Activated CD4-positive, CD25-positive, alpha-beta regulatory T cell (primary cell): ENCODE results near the gene SELENOK.
"Not testable (repeated sequence)": the region's sequence is repeated elsewhere in the genome, so short reads cannot be mapped to it uniquely, and the experiment has no call there.

Source experiments
- DNase-seq, 4 experiments: peaks; one replicate each; lab custom pipeline; 2025; lab: John Stamatoyannopoulos, UW

Gene SELENOK

GRCh38 chr3:53891497-53892285 lies at the start of gene SELENOK:
TSS of gene SELENOK (minus strand) at chr3:53891859.
- peak; percentile 88 to 95 (median 94) for DNase-seq

DNA sequence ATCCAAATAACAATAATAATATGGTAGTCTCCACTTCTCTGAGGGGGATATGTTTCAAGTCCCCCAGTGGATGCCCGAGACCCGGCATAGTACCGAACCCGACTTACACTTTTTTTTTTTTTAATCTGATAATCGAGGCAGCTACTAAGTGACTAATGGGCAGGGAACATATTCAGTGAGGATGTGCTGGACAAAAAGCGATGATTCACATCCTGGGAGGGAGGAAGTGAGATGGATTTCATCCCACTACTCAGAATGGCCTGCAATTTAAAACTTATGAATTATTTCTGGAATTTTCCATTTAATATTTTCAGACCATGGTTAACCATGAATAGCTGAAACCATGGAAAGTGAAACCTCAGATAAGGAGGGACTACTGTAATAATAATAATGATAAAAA lies 49.5 kb upstream of the SELENOK start:
- no peak for DNase-seq

DNA sequence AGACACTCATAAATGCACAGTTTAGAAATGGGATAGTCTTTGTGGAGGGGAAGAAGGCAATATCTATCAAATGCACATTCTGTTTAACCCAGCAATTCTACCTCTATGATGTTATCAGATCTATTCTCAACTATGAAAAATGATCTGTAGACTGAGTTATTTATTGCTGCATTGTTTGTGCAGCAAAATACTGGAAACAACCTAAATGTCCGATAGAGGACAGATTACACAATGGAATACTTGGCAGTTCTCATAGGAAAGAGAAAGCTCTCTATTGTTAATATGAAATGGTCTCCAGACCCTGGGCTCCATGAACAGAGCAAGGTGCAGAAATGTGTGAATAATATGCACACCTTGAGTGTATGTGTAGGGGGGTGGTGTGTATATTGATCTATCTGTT lies 49.0 kb upstream of the SELENOK start:
- DNase-seq, result no peak

DNA sequence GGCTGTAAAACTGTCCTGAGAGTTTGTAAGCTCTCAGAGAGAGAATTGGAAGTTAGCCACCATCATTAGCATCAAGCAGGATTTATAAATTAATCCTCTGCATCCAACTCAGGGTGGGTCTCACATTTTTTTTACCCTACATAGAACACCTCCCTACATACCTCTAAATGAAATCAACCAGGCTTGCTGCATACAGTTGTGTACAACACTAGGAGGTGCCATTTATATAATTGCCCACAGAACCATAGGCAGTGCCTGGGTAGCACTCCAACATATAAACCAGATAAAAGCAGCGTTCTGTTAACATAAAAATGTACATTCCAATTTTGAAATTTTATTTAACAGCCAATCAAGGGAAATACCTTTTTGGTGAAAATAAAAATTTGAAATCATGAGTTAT lies 48.2 kb upstream of the SELENOK start:
- no peak for DNase-seq

- no peak for DNase-seq
Observed at GRCh38 chr3:53939086-53939582, 47.5 kb upstream of the SELENOK start.

GRCh38 chr3:53938645-53939044 lies 47.0 kb upstream of the SELENOK start:
- peak in 1 of 4 experiments; percentile 1 for DNase-seq

- DNase-seq, result no peak
Observed at GRCh38 chr3:53936347-53936746, 44.7 kb upstream of the SELENOK start.

DNA sequence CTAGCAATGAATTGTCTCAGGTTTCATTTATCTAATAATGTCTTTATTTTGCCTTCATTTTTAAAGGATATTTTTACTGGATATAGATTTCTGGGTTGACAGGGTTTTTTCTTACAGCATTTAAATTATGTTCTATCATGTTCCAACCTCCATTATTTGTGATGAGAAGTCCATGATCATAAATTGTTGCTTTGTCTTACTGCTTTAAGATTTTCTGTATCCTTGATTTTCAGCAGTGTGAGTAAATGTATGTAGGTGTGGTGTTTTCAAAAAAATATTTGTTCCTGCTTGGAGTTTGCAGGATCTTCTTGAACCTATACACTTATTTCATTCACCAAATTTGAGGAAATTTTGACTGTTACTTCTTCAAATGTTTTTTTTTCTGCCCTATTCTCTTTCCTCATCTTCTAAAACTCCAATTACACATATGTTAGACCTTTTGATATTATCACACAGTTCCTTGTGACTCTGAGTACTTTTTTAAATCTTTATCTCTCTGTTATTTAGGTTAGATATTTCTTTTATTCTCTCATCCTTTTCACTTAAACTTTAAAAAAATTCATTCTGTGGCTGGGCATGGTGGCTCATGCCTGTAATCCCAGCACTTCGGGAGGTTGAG lies 43.7 kb upstream of the SELENOK start:
- DNase-seq, result no peak

DNA sequence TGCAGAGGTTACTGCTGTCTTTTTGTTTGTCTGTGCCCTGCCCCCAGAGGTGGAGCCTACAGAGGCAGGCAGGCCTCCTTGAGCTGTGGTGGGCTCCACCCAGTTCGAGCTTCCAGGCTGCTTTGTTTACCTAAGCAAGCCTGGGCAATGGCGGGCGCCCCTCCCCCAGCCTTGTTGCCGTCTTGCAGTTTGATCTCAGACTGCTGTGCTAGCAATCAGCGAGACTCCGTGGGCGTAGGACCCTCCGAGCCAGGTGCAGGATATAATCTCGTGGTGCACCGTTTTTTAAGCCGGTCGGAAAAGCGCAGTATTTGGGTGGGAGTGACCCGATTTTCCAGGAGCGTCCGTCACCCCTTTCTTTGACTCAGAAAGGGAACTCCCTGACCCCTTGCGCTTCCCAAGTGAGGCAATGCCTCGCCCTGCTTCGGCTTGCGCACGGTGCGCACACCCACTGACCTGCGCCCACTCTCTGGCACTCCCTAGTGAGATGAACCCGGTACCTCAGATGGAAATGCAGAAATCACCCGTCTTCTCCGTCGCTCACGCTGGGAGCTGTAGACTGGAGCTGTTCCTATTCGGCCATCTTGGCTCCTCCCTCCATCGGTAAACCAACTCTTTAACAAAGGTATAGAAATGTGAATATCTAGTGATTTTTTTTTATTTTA lies 35.7 kb upstream of the SELENOK start:
- DNase-seq, result not testable (repeated sequence)

DNA sequence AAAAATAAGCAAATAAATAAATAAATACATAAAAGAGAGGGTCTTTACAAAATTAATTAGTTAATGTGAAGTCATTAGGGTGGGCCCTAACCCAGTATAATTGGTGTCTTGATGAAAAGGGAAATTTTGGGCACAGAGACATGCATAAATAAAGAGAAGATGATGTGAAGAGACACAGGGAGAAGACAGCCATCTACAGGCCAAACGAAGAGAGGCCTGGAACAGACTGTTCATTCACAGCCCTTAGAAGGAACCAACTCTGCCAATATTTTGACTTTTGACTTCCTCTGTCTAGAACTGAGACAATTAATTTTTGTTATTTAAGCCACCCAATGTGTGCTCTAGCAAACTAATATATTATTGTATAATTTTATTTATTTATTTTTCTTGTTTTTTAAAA lies 29.6 kb upstream of the SELENOK start:
- DNase-seq, result no peak

- no peak for DNase-seq
Observed at GRCh38 chr3:53919741-53920140, 28.1 kb upstream of the SELENOK start.

DNA sequence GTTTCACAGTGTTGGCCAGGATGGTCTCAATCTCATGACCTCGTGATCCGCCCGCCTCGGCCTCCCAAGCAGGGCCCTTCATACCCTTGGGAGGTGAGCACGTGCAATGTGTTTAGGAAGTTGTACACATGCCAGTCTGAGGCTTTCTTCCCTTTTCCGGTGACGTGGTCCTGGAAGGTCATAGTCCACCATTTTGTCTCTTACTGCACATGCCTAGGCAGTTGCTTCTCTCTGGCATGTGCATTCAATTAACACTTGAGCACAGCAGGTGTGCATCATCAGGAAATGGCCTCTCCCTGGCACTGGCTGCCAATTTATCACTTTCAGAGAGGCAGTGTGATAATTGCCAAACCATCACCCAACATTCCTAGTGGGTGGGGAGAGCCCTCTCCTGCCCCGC lies 21.7 kb upstream of the SELENOK start:
- no peak for DNase-seq

DNA sequence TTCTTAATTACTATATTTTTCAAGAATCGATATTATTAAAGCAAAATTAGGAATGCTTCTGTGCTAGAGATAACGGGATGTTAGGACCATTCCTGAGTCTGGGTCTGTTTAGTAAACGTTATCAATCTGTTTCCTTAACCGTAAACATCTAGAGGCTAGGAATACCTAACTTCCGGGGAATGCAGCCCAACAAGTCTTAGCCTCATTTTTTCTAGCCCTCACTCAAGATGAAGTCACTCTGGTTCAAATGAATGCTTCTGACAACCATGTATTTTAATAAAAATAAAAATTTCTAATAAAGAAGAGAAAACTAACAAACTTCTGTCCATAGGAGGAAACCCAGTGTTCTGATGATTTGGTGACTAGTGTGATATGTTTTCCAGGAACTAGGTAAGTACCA lies 11.1 kb upstream of the SELENOK start:
- no peak for DNase-seq

DNA sequence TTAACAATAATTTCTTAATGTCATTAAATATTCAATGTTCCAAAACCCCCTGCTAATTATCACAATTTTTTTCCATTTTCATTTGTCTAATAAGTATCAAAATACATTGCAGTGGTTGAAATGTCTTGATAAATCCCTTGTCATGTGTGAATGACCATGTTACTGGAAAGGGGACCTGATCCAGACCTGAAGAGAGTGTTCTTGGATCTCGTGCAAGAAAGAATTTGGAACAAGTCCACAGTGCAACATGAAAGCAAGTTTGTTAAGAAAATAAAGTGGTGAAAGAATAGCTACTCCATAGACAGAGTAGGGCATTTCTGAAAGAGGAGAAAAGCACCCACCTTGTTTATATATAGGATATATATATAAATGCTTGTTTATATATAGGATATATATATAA lies 10.4 kb upstream of the SELENOK start:
- no peak for DNase-seq

DNA sequence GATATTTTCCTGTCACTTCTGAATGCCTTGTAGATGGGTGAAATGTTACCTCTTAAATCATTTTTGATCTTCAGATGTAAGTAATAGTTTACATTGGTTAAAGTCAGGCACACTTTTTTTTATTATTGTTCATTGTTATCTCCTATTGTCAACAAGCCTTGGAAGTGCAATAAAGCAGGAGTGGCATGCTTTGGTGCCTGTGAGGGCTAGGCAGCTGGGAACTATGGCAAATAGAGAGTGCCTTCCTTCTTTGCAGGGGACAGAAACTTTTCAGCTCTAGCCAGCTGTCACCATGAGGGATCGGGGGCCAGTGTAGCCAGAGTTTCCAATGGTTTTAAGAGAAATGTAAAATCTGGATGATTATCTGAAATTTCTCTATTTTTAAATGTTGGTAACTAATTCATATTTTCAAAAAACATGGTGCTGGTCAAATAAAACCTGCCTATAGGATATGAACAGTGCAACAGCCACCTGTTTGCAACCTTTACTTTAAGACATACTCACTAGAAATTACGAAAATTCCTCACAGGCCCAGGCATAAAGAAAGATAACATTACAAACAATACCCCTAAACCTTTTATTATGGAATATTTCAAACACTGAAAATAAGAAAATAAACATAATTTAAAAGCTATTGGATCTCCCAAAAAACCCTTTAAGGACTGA lies 9.1 kb upstream of the SELENOK start:
- DNase-seq, result no peak

DNA sequence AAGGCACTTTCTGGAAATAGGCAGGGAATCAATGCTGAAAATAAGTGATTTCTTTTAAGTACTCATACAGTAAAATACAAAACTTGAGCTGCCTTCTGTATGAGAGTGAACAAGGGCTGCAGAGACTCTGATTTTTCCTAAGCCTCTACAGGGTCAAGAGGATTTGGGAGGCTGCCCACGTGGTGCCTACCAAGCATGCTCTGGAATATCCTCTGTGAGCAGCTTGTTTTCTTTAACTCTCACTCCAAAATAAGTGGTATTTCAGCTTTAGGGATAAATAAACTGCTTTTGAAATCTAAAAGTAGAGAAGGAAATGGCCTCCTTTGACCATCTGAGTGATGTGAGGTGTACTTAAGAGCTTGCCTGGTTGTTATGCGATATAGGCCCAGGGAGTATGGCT lies 8.1 kb upstream of the SELENOK start:
- DNase-seq, result no peak

DNA sequence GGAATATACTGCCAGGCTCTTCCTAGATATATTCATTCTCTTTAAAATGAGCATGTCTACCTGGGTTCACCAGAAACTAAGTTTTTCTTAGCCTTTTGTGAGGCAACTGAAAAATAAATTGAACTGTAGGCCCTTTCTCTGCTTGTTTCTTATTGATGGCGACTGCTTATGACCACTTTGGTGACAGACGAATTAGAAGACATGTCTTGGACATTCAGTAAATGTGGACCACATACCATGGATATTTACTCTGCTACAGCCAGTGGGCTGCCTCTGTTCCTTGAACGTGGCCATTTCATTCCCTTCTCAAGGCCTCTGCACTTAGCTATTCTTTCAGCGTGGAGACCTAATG lies 603 bp upstream of the SELENOK start:
- no peak for DNase-seq

DNA sequence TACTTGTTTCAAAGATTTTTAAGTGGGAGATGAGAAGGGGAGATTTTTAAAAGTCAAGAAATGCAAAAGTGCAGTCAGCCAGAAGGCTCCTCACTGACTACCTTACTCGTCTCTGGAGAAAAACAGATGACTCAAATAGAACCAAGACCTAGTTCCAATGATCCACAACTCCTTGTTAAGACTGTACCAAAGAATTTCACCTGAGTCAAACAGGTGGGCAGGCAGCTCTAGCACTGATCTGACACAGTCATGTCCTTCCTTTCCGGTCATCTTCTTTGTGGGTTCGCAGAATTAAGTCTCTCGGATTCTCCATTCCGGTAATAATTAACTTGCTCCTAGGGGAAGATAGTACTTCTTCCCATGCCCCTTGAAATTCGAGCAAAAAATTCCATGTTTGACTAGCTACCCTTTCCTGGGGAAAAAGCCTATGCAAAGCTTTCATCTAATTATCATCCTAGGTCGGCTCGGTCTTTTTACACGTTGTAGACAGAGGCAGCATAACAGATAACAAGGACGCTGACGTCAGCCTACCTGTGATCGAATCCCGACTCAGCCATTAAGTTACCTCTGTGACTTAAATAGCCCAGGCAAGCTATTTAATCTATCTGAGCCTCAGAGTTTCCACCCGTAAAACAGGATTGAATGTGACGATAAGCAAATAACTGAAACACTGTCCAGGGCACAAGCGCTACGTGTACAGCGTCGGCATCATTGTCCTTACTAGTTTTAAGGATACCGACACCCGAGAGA lies 758 bp downstream of the SELENOK start:
- DNase-seq, result peak in 2 of 4 experiments; percentile 5 to 9

DNA sequence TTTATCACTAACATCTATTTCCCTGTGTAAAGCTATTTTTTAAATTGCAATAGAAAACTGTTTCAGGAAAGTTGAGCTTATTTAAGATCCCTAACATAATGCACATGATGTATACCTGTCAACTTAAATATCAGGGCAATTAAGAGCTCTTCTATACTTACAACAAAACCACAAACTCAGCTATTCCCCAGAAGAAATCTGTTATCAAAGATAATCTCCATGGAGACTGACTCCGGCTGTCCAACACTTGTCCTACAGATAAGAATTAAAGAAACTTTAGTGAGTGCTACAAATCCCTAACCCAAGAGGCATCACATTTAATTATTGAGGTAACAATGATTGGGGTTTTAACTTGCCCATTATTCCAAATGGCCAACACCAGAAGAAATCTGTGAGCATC lies 3.4 kb downstream of the SELENOK start:
- DNase-seq, result no peak

DNA sequence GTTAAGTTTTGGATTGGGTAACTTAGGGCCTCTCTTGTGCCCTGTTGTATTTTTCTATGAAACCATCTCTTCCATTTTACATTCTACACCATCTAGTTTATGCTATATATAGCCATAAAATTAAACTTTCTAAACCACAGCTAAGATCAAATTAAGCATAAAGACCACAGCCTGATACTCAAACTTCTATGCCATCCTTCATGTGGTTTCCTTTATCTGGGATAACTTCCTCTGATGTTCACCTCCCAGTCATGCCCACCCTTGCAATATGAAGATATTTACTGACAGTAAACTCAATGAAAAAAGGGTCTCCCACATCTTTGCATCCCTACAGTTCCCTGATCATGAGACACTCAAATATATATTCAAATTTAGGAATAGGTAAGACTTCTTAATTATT lies 4.2 kb downstream of the SELENOK start:
- DNase-seq, result no peak

DNA sequence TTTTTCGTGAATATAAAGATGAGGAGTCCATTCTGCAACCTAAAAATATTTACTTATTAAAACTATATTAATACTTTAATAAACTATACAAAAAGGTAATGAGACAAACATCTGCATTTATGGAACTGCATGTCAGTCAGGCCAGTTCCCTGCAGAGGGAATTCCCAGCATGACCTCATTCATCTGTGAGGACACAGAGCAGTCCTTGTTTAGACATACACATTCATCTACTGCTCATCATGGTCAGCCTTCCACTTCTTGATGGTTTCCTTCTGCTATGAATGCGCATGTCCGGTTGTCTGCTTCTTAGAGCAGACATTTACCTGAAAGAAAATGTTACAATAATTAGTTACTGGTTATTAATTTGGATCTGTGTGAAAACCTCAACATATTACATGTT lies 6.4 kb downstream of the SELENOK start:
- no peak for DNase-seq

GRCh38 chr3:53884623-53885022 lies 7.0 kb downstream of the SELENOK start:
- no peak for DNase-seq
